ENCODE data around the gene RBM38. TPM values are rescaled to one million over a fixed set of nuclear protein-coding genes. Genes with fewer than 3 reads are reported as not detected.

The RBM38 gene
- total and polyA plus RNA-seq, 2 of the 4 experiments (the other 2 are of a cell fraction), result 5.2 to 11.9 TPM

- Histone ChIP-seq H2BK5ac (ENCODE audit: low read depth, low read length, poor library complexity, severe bottlenecking) (no peak overlapping the region), H3K14ac (replicated peaks; ENCODE audit: low read depth, low read length) (no peak overlapping the region), H3K4ac (ENCODE audit: low read depth, low read length) (no peak overlapping the region), H3K36me3 (ENCODE audit: control insufficient read depth, insufficient read depth, low read length) (no peaks in the 10 kb centered on the region), H3K4me2 (ENCODE audit: low read depth, low read length) (no peak overlapping the region), H4K5ac (ENCODE audit: low read depth, low read length) (no peak overlapping the region), H3K18ac (ENCODE audit: low read depth, low read length) (no peak overlapping the region), H3K56ac (ENCODE audit: extremely low read depth, insufficient read depth, low read length) (no peak overlapping the region), H3K27me3 (ENCODE audit: control insufficient read depth, insufficient read depth, low read length) (peaks cover 3% of the 10 kb centered on the region), H2AK5ac (ENCODE audit: low read depth, low read length) (no peak overlapping the region), H3K9me1 (ENCODE audit: insufficient read depth, low read length) (0 out of 2 replicates have a peak, but pooled peaks cover 3% of the 10 kb centered on the region), H3K9ac (ENCODE audit: low read depth, low read length) (no peak overlapping the region), H2BK20ac (ENCODE audit: low read depth, low read length) (no peak overlapping the region), H2AK9ac (replicated peaks; ENCODE audit: low read depth, low read length, poor library complexity) (no peak overlapping the region), H4K8ac (ENCODE audit: low read depth in 2 of 2, low read length in 2 of 2) (no peak overlapping the region), H2AFZ (replicated peaks; ENCODE audit: low read length, poor library complexity) (no peak overlapping the region), H2BK15ac (ENCODE audit: low read depth, low read length) (no peak overlapping the region), H4K20me1 (ENCODE audit: insufficient read depth, low read length) (no peaks in the 10 kb centered on the region), H3K23ac (ENCODE audit: low read depth, low read length) (no peak overlapping the region), H2BK120ac (ENCODE audit: low read depth, low read length) (no peak overlapping the region), H3K4me3 (ENCODE audit: insufficient read depth, low read depth, low read length) (no peak overlapping the region), H3K27ac (ENCODE audit: insufficient read depth, low read length) (no peak overlapping the region), H3K4me1 (ENCODE audit: control insufficient read depth, insufficient read depth, low read length) (peaks cover 4% of the 10 kb centered on the region; the same call in 1 of the 2 replicates), H4K91ac (ENCODE audit: insufficient read depth, low read depth, low read length) (no peak overlapping the region), H3K79me1 (ENCODE audit: low read depth in 1 of 2, low read length in 2 of 2) (no peaks in the 10 kb centered on the region), H3K9me3 (ENCODE audit: control insufficient read depth, insufficient read depth, low read length) (peaks cover 7% of the 10 kb centered on the region)
- in situ Hi-C loops (cut with MboI; ENCODE audit: low sequenced_read_pairs), result no loop called here
- CTCF ChIA-PET, result interaction anchor here (0.6 kb wide), 1 partner anchor 758 kb away, joined by 5 read pairs; no protein-coding TSS in a partner anchor
- intact Hi-C loops (cut with micrococcal nuclease), result no loop called here
- dilution Hi-C loops (cut with HindIII; ENCODE audit: low sequenced_read_pairs, unreplicated experiment), result no loop called here
- DNase-seq (no peak), ATAC-seq (ENCODE audit: low read depth) (no peak)
- POLR2A ChIA-PET (ENCODE audit: unreplicated experiment), result no interaction called here
- WGBS, 2 experiments (ENCODE audit: extremely low coverage in 2 of 2, insufficient read length in 1 of 2), result 59% methylated on average over 3 of the region's 18 CpGs; no CpG with 5 or more reads in 1 of the 2 experiments
- BruUV-seq (replicated peaks), result no TSS peak
- TF ChIP-seq USF2 (IDR thresholded peaks at IDR 0.05; ENCODE audit: low read depth, low read length) (no peak), ELK1 (IDR thresholded peaks at IDR 0.05; ENCODE audit: borderline replicate concordance, low read depth, low read length) (no peak), CTCF (conservative IDR thresholded peaks at IDR 0.05; ENCODE audit: low read depth, low read length) (no peak), MAZ (IDR thresholded peaks at IDR 0.05; ENCODE audit: borderline replicate concordance, low read depth, low read length) (no peak), FOS (IDR thresholded peaks at IDR 0.05; ENCODE audit: low read depth, low read length) (no peak), MAFK (IDR thresholded peaks at IDR 0.05; ENCODE audit: low read depth, low read length) (no peak), SMC3 (IDR thresholded peaks at IDR 0.05; ENCODE audit: low read depth, low read length) (no peak), CHD1 (IDR thresholded peaks at IDR 0.05; ENCODE audit: low read depth, low read length) (no peak), RFX5 (IDR thresholded peaks at IDR 0.05; ENCODE audit: low read depth, low read length) (no peak), RAD21 (IDR thresholded peaks at IDR 0.05; ENCODE audit: low read length) (no peak), NFE2L2 (IDR thresholded peaks at IDR 0.05; ENCODE audit: low read depth, low read length) (no peak), POLR2A (IDR thresholded peaks at IDR 0.05; ENCODE audit: low read depth, low read length) (no peak), RCOR1 (IDR thresholded peaks at IDR 0.05; ENCODE audit: insufficient replicate concordance, low read length) (no peak), MXI1 (IDR thresholded peaks at IDR 0.05; ENCODE audit: borderline replicate concordance, low read depth, low read length) (no peak)
These were observed 52.4 kb downstream of the RBM38 start for GRCh38 chr20:57443349-57444265.

Data from IMR-90 (cell line).